ENCODE data around the gene RTL9.

- TF ChIP-seq CTCF (IDR thresholded peaks at IDR 0.05) (no peak), POLR2A (IDR thresholded peaks at IDR 0.05) (no peak)
Measured at GRCh38 chrX:110311437-110312230, 47.0 kb upstream of the RTL9 start.
